GM19035 (cell line): ENCODE results near the gene TTC38.
"Not testable (repeated sequence)": the region's sequence is repeated elsewhere in the genome, so short reads cannot be mapped to it uniquely, and the experiment has no call there.

Experiments
- ATAC-seq: cut with Tn5 transposase; IDR thresholded peaks from one replicate; pipeline ENCODE4 v1.9.1; 2021; ENCODE audit not compliant: unreplicated experiment

Gene TTC38

GRCh38 chr22:46293577-46294260, 25.9 kb downstream of the TTC38 start:
- no peak for ATAC-seq

DNA sequence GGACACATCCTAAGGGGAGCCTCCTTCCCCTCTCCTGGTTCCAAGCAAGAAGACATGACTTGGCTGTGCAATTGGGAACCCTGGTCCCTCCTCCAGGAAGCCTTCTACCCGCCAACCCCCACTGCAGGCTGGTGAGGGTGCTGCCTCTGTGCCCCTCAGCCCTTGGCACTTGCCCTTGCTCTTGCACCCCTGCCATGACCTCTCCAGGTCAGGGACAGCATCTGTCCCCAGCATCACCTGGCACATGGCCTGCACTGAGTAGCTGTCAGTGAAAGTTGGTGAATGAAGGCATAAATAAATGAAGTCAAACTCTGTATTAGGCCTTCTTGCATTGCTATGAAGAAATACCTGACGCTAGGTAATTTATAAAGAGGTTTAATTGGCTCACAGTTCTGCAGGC, 27.0 kb downstream of the TTC38 start:
- ATAC-seq, result no peak

DNA sequence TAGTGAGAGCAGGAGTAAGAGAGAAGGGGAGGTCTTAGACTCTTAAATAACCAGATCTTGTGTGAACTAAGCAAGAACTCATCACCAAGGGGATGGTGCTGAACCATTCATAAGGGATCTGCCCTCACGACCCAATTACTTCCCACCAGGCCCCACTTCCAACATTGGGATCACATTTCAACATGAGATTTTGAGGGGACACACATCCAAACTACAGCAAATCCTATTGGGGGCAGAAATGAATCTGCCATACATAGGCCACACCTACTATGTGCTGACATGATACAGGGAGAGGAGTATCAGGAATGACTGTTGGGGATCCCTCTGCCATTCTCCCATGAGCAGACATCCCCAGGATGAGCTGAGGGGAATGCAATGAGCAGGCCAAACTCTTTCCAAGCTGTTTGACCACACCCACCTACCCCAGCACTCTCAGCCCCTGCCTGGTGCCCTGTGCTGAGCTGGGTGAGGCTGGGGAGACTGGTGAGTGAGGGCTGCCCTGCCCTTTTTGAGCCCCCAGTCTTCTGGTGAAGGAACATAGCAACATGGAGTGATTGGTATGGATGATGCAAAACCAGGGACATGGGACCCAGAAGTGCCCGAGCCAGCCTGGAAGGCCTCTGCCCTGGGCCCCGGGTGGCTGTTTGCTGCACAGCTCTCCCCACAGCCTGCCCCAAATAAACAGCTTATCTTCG, 27.6 kb downstream of the TTC38 start:
- ATAC-seq, result no peak

DNA sequence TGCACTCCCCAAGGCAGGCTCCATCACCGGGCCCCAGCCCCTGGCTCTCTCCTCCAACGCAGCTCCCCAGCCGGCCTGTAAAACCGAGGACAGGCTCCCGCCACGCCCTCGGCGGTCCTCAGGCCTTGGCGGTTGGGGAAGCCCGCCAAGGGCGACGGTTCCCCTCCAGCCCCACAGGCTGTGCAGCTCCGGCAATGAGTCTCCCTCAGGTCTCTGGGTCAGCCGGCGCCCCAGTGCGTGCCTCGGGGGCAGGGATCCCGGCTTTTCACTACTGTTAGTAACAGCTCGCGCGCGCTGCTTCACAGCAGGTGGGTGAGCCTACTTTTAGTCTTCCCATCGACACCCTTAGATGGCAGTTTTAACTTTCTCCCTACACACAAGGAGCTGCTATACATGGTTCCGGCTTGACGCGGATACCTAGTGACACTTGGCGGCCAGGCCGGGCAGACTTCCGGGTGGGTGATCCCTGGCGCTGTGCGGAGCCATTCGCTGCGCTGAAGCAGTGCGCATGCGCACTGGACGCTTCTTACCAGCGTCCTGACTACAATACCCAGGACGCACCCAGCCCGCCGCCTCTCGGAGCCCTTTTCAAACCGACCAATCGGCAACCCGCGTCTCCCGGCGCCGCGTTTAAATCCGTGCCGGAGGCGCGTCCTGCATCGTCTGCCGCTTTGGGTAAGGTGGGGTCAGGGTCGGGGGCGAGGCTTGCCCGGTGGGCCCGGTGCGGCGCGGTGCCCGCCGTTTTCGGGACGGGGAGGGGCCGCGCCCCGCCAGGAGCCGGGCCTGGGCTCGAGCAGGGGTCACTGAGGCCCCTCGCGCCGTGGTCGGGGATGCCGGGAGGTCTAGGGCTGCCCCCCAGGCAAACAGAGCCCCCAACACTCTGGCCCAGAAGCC, 28.7 kb downstream of the TTC38 start, which contains the start of gene GTSE1:
GTSE1 (plus strand) TSS at position 614 of the 894 bp plus-strand sequence. CDS start 531 bp downstream, outside the sequence.
- peak; percentile 92 for ATAC-seq

DNA sequence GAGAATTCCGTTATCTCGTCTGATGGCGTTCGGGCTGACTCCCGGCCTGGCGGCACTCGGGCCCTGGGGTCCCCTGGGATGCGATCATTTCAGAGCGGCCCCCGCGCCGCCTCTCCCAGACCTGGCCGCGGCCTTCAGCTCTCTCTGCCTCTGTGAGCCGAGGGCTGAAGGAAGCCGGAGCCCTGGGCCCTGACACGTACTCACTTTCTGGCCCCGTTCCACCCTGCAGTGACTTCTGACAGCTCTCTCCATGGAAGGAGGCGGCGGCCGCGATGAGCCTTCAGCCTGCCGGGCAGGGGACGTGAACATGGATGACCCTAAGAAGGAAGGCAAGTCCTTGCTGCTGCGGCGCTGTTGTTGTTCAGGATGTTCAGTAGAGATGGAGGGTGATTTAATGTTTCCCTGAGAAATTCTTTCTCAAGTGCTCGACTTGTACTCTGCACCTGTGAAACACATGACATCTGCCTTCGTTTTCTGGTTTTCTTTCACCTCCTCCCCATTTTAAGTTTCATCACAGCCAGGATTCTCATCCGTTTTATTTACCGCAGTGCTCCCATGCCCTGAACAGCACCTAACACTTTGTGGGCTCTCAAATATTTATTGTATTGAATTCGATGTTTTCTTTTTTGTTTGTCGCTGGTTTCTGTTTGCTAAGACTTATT, 29.5 kb downstream of the TTC38 start:
- ATAC-seq, result peak; percentile 28

DNA sequence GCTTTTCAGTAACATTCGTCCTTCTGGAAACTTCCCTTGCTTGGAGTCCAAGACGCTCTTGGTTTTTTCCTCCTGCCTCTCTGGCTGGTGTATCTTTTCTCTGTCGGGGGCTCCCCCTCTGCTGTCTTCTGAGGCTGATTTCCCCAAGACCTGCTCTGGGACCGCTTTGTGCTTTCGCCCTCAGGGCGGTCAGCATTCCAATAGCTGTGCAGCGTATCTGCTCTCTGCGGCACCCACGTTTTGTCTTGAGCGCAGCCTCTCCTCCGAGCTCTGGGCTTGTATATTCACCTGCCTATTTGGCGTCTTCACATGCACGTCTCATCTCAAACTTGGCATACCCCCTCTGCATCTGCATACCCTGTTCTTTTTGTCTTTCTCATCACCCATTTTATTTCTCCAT, 31.3 kb downstream of the TTC38 start:
- no peak for ATAC-seq

GRCh38 chr22:46300491-46300890, 32.7 kb downstream of the TTC38 start:
- no peak for ATAC-seq

- no peak for ATAC-seq
These were observed 35.6 kb downstream of the TTC38 start for GRCh38 chr22:46303347-46303965.

- no peak for ATAC-seq
These were observed 40.6 kb downstream of the TTC38 start for GRCh38 chr22:46308283-46308988.

- no peak for ATAC-seq
These were observed 41.8 kb downstream of the TTC38 start for GRCh38 chr22:46309526-46310085.

DNA sequence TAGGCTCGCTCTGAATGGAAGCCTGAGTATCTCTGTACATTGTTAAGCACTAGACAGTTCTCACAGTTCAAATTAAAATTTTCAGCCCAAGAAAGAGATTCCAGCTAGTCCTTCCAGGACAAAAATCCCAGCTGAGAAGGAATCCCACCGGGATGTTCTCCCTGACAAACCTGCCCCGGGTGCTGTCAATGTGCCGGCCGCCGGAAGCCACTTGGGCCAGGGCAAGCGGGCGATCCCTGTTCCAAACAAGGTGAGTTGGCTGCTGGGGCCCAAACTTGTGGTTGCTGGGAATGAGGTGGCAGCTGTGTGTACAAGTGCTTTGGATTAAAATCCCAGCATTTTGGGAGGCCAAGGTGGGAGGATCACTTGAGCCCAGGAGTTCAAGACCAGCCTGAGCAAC, 44.2 kb downstream of the TTC38 start:
- no peak for ATAC-seq

GRCh38 chr22:46312848-46313247, 45.0 kb downstream of the TTC38 start:
- not testable (repeated sequence) for ATAC-seq

DNA sequence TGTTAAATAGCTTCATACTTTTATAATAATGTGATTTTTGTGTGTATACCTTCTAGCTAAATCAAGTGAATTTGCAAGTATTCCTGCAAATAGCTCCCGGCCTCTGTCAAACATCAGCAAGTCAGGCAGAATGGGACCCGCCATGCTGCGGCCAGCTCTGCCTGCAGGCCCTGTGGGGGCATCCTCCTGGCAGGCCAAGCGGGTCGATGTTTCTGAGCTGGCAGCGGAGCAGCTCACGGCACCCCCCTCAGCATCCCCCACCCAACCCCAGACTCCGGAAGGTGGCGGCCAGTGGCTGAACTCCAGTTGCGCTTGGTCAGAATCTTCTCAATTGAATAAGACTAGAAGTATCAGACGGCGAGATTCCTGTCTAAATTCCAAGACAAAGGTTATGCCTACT, 48.2 kb downstream of the TTC38 start:
- no peak for ATAC-seq

GRCh38 chr22:46317646-46318045, 49.8 kb downstream of the TTC38 start:
- ATAC-seq, result no peak

GRCh38 chr22:46318576-46318975, 50.8 kb downstream of the TTC38 start:
- no peak for ATAC-seq

- ATAC-seq, result no peak
These were observed 51.5 kb downstream of the TTC38 start for GRCh38 chr22:46319319-46319718.

- no peak for ATAC-seq
These were observed 52.4 kb downstream of the TTC38 start for GRCh38 chr22:46320166-46320710.

- no peak for ATAC-seq
These were observed 53.0 kb downstream of the TTC38 start for GRCh38 chr22:46320716-46321386.

DNA sequence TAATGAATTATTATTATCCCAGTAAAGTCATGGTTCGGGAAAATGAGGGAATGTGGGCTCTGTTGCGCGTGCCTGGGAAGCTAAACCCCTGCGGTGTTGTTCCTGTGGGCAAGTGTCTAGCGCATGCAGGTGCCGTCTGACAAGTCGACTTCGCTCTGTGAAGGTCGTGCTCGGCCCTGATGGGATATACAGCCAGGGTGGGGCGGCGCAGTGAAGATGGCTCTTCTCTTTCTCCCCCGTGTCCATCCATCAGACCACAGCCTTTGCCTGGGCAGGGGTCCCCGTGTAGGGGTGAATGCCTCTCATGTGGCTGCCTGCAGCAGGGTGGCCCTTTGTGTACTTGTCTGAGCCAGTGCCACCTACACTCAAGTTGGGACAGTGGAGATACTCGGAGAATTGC, 54.9 kb downstream of the TTC38 start:
- ATAC-seq, result no peak
